GM18498 (cell line): Measurements from ENCODE around the gene CORO1C.

Source experiments
- ATAC-seq: cut with Tn5 transposase; IDR thresholded peaks from one replicate; pipeline ENCODE4 v1.9.1; 2021; ENCODE audit warnings: mild to moderate bottlenecking, moderate library complexity; ENCODE audit not compliant: unreplicated experiment

Gene CORO1C

DNA sequence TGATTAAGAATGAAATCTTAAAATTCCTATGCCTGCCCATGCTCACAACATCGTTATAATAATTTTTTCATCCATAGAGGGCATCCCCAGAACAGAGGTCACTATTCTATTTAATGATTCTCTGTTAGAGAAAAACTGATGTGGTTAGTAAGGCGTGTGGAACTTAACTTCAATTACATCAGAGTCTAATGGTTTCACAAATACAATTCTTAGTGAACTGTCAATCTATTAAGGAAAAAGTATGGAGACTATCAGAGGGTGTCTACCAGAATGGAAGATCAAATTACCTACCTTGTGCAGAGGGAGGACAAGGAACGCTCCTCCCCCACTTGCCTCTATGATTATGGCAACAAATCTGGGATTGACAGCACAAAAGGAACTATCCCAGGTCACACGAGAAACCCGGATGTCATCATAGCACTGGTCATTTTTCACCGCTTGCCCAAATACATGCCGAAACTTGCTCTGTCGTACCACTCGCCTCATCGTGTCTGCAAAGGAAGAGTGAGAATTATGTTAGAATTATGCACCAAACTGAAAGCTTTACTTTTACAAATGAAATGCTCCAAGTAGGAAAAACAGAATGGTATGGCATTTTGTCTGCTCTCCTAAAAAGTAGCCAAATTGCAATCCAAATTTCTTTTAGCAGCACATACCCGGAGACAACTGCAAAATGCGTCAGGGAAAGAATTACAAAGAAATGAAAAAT is 30.3 kb downstream of the CORO1C start:
- ATAC-seq = no peak

DNA sequence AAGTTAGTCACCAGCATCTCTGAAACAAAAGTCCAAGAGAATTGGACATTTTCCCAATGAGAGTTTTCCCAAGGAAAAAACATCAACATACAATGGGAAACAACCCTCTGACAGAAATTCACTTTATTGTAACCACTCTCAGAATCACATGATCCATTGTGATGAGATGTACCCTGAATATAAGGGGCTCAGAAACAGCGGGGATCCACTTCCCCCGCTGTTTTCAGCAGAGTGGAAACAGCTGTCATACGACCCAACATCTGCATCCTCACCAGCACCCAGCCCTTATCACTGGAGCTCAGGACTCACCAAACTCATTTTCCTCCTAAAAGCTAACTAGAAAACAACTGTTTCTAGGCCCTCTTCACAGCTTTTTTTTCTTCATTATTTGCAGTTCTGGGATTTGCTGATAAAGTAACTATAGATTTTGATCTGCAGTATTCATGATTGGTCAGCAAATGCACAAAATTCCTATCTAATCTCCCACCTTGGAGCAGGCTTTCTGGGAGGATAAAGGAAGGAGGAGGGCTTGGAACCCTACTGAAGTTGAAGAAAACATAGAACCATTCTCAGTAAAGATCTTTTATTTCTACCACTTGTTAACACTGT is 31.3 kb downstream of the CORO1C start:
- no peak for ATAC-seq

DNA sequence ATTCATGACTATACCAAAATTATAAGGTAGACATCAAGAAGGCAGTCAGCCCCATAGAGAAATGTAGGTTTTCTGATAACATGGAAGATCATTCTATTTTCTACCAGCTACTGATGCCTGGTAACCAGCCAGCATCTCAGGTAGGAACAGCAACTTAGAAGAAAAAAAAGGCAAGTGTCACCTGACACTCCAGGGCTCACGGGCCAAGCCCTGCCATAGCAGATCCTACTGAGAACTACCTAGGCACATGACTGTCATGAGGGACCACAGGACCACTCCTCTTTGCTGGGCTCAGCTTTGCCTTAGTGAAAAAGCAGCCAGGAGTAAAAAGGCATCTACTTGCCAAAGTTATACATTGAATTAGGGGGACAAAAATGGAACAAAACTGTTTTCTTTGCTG is 33.4 kb downstream of the CORO1C start:
- no peak for ATAC-seq

DNA sequence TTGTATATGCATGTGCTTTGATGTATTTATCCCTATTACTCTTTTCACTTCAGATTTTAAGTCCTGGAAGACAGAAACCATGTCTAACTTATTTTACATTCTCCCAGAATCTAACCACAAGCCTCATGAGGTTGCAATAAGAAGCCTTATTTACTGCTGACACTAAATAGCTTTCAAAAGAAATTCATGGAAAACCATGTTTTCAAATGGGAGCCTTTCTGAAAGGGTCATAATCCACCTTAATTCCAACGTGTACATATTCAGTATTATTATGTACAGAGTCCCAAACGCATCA is 34.4 kb downstream of the CORO1C start:
- no peak for ATAC-seq

DNA sequence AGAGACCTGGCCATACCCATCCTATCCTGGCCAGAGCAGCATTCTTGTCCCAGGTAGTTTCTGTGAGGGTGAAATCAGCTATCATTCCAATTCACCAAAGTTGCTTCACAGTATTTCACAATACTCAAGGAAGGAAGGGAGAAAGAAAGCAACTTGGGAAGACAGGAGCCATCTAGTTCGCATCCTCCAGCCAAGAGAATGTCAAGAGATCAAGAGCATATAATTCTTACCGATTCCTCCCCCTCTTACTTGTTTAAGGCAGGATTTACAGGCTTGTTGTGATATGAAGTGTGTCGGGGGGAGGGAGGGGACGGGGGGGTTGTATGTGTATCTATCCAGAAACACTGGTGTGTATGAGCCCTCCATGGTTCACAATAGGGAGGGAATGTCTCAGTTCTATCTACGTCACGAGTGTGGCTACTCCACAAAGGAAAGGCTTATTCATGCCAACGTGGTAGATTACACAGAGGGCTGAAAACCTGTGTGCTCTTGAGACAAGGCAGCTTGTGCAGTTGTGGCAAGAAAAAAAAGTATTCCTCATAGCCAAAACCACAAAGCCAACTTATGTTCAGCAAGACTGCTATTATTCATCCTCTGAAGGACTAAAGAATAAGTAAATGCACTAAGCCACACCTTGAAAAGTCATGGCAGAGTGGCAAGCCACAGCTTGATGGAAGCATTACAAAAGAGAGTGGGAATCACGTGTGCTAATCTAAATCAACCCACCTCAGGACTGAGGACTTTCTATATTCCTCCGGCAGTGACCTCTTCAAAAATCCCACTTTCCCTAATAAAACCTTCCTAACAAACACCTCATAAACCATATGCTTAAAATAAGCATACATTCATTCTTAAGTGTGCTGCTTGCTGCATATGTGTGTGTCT is 35.0 kb downstream of the CORO1C start:
- no peak for ATAC-seq

DNA sequence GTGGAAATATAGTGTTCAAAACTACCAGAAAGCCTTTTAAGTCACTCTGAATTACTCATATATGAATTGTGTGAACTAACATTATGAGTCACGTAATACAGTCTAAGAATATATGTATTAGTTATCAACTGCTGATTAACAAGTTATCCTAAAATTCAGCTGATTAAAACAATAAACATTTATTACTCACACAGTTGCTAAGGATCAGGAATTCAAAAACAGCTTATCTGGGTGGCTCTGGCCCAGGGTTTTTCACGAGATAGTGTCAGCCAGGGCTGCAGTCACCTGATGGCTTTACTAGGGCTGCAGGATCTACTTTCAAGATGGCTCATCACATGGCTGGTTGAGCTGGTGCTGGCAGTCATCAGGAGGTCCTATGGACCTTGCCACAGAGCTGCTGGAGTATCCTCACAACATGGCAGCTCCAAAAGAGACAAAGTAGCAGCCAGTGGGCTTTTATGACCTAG is 36.5 kb downstream of the CORO1C start:
- ATAC-seq = no peak

DNA sequence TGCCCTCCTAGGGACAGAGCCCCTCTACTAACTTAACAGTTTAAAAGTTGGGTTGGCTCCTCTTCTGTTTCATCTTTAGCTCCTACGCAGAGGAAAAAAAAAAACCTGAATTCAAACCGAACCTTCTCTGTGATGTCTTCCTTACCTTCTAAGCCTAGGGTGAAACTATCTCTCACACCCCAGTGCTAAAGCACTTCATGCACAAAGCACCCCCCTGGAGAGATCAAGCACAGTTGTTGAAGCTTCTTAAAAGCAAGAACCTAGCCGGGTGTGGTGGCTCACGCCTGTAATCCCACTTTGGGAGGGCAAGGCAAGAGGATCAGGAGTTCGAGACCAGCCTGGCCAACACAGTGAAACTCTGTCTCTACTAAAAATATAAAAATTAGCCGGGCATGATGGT is 37.6 kb downstream of the CORO1C start:
- no peak for ATAC-seq

DNA sequence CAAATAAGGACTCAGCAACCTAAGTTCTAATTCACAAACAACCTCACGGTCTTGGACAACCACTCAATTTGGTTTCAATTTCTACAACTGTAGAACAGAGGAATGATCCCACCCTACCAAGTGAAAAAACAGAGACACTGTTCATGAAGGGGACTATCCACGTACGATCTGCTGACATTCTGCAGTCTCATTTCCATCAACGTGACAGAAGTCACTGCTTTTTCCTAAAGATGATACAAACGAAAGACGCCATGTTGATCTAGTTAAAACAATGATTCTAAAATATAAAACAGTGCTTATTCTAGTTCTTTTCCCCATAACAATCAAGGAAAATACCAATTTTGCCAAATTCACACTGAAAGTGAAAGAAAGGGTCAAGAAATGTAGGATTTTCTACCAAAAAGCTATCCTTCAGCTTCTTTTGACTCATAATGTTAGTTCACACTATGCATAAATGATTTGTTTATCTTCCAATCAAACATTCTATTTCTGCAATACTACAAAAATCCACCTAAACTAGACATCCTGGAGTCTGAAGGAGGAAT is 38.1 kb downstream of the CORO1C start:
- no peak for ATAC-seq

DNA sequence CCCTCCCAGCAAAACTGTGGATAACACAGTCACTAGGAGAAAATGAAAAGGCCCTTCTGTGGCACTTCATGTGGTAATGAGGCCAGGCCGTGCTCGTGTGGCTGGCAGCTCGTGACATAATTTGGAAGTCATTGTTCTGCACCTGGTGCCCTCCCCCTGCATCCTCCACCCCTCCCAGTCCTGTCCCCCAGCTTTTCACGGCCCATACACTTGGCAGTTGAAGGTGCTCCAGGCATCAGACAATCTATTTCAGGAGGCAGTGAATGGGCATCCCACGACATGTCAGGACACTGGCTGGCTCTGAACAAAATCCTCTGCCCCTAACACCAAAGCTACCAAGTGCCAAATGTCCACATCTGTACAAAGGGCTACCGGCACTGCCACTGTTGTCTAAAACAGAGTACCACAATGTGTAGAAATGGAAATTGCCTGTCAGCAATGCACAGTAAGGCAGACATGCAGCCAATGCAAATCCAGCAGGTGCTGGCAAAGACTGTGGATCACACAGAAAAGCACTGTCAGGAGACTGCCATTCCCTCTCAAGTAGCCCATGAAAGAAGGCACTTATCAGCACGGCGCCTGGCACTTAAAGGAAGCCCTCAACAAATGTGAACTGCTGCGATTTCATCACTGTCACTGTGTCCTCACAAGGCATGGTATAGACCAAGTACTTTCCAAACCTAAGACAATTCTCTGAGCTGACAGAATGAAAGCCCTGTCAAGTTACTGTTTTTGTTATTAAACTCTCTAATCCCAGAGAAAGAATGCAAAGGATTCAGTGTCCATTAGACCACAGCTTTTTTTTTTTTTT is 39.1 kb downstream of the CORO1C start:
- ATAC-seq = peak; percentile 26

DNA sequence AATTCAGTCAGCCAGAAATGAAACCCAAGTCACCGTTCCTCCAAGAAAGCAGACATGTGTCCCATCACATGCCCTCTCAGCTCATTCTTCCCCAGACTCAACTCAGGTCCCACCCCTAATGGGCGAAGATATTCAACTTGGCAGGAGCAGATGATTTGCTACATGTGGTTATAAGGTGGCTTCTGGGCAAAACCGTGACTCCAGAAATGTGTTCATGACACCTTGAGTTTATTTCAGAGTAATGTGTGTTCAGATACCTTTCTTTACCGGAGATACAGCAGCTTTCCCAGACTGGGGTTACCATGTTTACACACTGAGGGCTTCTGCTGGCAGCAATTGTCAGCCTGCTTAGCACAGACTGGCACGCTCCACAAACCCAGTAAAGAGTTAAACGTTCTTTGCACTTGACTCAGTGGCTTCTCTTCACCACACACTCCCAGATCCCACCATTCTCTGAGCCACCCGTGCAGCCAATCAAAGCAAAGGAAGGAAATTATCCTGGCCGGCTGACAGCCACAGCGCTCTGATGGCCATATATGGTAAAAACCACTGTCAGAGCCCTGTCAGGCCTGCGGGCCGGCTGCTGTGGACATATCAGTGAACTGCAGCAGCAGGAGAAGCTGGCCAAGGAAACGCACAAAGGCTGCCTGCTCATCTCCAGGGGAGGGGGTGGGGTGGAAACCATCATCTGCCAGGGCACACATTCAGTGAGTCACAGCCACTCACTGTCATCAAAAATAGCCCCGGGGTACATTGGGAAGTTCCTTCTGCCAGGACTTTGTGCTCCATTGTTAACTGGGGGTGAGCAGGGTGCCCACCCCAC is 39.9 kb downstream of the CORO1C start:
- peak; percentile 70 for ATAC-seq

DNA sequence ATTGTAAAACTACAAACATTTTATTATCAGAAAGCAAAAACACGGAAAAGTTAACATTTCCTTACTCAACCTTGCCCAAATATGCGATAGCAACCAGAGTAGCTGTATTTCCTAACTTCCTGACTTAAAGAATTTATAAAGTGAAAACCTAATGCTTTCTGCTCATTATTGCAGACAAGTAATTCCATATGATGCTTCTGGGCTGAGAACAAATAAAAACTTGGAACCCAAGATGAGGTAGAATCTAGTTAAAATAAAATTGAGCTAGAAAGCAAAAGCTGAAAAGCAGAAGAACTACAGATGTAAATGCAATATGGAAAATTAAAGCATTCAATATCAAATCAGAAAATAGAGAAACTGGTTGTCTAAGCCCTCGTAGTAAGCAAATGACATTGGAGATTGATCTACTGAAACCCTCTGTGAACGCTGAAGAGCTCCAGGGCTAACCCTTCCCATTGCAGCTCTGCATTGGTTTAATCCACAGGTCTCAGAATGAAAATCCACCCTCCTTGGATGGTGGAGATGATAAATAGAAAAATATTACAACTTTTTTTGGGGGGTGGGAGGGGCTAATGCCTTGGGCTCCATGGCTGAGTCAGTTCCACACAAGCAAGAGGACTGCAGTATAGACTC is 40.7 kb downstream of the CORO1C start:
- ATAC-seq = no peak

DNA sequence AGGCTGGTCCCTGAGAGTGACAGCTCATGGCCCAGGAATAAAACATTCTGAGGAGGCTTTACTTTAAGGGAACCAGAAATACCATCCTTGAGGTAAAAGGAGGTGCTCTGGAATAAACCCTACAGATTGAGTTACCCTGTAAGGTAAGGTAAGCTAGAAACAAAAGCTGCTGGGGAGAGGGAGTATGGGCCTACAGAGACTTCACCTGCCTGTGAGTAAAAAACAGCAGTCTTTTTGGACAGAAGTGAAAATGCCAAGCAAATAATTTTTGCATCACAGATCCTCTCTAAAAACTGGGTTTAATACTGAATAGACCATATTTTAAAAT is 41.2 kb downstream of the CORO1C start:
- no peak for ATAC-seq

DNA sequence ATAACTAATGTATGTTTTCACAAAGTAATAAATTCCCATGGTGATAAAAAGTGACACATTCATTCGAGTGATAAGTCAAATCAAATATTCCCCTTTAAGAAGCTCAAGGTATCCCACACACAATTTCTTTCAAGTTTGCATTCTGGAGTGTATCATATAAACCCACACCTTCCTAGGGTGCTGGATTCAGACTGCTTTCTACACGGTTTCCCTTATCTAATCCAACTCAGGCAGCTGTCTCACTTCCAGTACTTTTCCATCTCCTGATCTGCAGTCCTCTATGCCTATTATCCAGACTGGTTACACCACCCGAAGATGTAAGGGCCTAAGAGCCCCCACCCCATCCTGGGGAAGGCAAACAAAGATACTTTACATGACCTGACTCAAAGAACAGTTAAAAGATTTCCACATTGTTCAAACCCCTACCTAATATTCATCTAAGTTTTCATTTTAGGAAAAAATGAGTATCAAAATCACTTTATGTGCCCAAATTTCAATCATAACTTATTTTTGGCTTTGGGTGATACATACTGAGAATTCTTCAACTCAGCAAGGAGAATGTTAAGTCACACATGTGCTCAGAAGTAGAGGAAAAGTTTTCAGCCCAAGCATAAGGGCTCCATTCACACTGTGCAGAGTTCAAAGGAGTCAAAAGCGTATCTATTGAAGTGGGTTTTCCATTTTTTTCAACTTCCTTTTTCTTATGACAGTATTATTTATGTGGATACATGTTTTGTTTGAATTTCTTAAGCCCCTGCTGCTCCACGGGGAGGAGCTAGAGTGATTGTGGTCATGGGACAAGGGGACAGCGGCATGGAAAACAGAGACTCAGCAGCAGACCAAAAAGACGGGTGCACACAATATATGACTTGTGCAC is 41.8 kb downstream of the CORO1C start:
- no peak for ATAC-seq

DNA sequence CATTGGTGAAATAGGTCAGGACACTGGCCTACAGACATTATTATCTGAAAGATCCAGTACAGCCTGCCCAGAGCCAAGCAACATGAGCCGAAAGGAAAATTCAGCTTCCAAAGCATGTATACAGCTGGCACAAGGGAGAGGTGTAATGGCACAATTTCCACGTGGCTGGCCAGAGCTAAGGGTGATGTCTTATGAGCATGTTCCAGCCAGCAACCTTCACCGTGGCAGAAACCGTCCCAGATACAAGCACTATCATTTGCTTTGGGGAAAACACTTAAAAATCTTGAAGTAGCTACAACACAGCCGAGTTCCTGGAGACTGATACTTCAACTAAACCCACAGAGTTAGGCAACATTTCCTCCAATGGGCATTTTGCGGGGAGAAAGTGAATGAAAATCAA is 44.5 kb downstream of the CORO1C start:
- ATAC-seq = no peak

DNA sequence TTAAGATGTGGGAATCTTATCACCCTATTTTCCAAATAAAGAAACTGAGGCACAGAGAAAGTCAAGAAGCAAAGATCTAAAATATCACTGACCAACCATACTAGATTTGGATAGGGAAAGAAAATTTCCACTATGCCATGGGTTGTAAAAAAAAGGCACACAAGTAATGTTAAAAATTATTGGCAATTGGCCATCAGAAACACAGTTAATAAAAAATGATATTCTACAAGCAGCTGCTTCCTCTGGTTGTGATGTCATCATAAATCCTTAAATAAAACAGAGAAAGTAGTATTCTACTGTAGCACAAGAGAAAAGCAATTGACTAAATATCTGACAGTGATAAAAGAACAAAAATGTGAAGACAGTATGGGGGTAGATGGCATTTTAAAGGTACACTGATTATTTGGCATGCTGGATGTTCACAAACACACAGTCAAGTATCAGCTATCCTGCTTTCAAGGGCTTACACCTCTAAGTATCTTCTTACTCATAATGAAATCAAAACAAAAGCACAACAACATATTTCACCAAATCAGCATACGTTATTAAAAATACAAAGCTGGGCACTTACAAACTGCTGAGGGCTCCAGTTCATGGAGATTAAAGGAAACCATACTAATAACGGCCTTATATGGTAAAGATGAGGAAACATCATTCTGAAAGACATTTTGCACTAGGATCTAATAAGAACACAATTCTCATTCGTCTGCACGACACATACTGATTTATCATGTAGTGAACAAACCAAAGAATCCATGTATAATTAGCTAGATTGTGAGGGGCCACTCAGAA is 45.7 kb downstream of the CORO1C start:
- ATAC-seq = no peak

DNA sequence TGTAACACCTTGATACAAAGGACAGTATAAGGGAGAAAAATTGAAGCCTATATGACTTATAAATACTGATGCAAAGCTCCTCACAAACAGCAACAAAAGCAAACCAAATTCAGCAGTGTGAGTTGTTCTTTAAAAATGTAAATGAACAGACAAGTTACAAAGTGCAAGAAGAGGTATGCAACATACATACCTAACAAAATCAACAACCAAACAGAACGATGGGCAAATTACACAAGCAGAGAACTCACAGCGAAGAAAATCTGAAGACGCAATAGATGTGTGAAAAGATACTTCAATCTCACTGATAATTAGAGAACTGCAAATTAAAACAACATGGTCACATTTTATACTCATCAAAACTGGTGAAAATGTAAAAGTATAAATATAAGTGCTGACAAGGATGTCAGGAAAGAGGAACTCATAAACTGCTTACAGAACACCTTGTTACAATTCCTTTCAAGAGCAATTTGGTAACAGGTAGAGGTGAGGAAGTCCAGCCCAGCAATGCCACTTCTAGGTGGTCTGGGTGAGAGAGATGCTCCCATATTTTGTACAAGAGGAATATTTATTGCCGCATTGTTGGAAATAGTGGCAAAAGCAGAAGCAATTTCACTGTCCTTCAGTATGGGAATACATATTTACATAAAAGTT is 47.3 kb downstream of the CORO1C start:
- no peak for ATAC-seq

DNA sequence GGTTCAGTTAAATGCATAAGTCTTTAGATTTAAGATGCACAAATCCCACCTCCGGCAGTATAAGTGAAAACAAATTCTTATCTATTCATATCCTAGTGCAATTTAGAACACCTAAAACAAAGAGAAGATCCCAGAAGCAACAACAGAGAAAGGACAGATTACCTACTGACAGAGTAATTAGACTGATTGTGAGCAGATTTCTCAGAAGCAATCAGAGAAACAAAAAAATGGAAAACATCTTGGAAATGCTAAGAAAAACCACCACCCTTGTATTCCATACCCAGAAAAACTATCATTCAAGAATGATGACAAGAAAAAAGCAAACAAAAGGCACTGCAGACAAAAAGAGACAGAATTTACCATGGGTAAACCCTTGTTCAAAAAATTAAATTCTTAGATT is 50.0 kb downstream of the CORO1C start:
- no peak for ATAC-seq
